Hematopoietic multipotent progenitor cell treated with erythropoietin and hydrocortisone succinate and interleukin-3 and kit ligand, for 8 days (in vitro differentiated cells): ENCODE data around the gene RPIA.
"Not testable (repeated sequence)": the region's sequence is repeated elsewhere in the genome, so short reads cannot be mapped to it uniquely, and the experiment has no call there.

Experiments used
- DNase-seq: peaks from one replicate; pipeline ENCODE4 v3.0.0-alpha.2; 2015

RPIA gene

DNA sequence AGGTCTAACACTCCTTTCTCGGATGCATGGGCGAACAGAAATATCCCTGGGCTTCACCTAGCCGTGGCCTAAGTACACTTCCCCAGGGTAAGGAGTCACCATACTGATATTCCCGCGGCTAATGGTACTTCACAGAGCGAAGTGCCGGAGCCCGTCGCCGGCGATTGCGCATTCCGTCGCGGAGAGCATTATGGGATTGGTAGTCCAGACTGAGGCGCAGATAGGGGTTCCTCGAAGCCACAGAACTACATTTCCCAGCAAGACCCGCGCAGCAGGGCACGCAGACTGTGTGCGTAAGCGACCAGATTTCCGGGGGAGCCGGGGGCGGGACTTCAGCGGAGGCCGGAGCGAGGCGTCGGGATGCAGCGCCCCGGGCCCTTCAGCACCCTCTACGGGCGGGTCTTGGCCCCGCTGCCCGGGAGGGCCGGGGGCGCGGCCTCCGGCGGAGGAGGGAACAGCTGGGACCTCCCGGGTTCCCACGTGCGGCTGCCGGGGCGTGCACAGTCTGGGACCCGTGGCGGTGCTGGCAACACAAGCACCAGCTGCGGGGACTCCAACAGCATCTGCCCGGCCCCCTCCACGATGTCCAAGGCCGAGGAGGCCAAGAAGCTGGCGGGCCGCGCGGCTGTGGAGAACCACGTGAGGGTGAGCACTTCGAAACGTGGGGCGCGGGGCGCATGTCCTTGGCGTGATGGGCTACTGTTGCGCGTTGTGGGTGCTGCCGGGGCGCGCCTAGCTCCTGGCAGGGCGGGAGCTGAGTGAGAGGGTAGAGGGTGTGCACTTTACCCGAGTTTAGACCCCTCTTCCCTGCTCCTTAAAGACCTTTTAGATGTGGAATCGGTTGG, at the start of gene RPIA:
TSS of gene RPIA (plus strand) at position 335 of the 845 bp plus-strand sequence. CDS start at position 361, 26 bp downstream.
- DNase-seq, result peak; percentile 99

DNA sequence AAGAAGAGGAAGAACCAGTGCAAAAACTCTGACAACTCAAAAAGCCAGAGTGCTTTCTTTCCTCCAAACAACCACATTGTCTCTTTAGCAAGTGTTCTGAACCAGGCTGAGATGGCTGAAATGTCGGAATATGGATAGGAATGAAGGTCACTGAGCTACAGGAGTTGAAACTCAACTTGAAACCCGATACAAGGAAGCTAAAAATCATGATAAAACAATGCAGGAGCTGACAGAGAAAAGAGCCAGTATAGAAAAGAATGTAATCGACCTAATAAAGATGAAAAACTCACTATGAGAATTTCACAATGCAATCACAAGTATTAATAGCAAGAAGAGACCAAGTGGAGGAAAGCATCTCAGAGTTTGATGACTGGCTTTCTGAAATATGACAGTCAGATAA, 49.2 kb upstream of the RPIA start:
- DNase-seq, result no peak

DNA sequence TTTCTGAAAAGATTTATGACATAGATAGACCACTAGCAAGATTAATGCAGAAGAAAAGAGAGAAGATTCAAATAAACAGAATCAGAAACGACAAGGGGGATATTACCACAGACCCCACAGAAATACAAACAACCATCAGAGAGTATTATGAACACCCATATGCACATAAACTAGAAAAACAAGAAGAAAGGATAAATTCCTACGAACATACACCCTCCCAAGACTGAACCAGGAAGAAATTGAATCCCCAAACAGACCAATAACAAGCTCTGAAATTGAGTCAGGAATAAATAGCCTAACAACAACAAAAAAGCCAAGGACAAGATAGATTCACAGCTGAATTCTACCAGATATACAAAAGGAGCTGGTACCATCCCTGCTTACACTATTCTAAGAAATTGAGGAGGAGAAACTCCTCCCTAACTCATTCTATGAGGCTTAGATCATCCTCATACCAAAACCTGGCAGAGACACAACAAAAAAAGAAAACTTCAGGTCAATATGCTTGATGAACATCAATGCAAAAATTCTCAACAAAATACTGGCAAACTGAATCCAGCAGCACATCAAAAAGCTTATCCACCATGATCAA, 46.1 kb upstream of the RPIA start:
- DNase-seq, result not testable (repeated sequence)

DNA sequence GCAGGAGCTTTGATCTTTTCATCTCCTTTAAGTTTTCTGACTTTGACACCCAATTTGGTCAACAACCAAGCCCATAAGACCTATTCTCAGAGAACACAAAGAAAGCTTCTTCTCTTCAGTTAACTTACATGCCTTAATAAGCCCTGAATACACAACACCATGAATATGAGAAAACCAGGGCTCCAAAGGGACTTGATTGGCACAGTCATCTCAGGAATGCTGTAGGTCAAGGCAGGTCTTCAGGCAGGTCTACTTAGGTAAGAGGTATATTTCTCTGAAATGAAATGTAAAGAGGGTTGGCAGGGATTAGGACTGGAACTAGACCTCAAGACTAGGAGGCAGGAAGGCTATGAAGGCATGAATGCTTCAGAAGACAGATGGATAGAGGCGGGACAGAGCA, 39.8 kb upstream of the RPIA start:
- DNase-seq, result no peak

DNA sequence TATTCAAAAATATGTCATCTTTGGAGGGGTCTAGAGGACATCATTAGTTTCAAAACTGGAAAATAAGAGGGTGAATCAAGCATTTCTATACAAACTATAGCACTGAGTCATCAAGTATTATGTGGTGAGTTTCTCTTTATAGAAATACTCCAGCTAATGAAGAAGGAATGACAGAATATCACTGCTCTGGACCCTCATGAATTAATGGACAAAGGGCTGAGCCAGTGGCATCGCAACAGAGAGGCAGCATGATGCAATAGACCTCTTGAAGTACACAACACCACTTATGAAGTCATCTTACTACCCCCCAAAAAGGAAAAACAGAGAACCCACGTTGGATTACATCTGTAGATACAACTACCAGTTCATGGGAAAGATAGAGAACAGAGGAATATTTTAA, 36.8 kb upstream of the RPIA start:
- DNase-seq, result no peak

DNA sequence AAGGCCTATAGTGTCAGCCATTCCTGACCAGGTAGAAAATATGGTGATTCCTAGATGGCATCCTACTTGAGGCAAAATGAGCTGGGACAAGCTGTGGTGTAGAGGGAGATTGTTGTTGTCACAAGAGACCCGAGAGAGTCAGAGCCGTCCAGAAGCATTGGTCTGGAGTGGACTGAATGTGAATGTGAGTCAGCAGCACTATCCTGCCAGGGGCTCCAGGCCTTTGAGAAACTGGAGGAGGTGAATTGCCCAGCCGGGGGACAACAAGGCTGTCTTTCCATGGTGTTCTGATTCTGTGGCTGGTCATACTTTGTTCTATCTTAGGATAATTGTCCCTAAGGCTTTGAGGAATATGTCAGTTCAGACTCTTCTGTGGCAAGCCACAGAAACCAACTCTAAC, 34.8 kb upstream of the RPIA start:
- DNase-seq, result no peak

DNA sequence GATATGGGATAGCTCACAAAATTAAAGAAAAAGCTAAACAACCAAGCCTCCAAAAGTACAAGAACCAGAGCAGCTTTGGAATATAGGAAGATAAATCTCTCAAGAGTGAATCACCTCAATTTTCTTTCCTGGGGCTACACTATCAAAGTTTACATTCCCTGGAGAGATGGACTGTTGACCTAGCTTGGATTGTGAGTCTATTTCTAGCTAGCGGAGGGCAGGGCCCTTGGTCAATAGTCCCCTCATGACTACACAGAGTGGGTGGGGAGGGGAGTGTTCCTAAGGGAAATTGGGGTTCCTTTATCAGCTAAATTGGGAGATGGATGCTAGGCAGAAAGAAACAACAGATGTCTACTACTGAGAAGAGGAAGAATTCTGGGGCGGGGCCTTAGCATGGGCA, 34.3 kb upstream of the RPIA start:
- DNase-seq, result no peak

DNA sequence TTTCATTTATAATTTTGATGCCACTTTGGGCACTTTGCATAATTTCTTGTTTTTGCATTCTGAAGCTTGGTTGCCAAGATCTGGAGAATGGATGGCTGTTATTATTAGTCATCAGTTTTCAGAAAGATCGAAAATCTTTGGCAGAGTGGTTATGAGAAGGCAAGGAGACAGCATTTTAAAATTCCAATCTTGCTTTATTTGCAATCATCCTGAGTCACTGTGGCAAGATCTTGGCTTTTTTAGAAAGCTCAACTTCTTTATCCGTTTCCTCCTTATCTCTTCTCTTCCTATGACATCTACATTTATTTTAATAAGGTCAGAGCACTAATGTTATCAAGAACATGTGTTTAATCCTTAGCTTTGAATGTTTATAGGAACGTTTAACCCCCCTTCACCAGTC, 33.1 kb upstream of the RPIA start:
- DNase-seq, result no peak

DNA sequence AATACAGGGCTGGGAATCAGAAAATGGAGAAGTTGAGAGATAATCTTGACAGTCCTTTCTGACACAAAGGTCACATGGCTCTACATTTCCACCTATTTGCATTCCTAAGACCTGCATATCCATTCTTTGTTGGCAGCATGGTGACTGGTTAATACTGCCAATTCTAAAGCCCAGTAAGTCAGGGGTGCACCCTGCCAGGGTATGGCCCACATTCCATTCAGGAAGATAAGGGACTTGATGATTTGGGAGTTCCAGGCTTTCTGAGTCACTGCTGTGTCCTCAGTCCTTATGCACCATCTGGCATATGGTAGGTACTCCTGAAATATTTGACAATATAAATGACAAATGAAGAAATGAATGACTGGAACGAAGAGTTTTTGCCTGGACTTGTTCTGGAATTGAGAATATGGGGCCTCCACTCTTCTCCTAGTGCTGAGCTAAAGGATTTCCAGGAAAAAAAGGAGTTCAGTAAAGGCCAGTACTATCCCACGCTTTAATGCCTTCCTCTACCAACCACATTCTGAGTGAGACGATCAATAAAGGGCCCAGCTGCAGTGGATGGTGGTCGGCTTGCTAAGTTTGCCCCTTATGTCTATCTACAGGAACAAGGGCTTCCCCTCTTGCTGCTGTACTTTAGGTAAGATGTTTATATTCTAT, 32.5 kb upstream of the RPIA start:
- DNase-seq, result no peak

DNA sequence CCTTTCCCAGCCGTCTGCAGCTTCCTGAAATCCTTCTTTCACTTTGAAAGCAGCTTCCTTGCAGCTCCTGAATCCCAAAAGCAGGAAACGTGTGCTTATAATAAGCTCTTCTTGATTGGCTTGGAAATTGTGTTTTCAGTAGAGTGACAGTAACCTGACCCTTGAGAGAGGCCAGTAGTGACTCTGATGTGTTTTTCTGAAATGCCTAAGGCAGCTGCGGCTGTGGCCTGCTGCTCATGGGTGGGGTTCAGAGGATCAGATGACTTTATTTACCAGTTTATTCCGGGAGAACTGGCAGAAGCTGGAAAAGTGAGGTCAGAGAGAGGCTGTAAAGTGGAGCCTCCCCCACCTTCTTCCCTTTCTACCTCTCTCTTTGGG, 31.9 kb upstream of the RPIA start:
- DNase-seq, result no peak

DNA sequence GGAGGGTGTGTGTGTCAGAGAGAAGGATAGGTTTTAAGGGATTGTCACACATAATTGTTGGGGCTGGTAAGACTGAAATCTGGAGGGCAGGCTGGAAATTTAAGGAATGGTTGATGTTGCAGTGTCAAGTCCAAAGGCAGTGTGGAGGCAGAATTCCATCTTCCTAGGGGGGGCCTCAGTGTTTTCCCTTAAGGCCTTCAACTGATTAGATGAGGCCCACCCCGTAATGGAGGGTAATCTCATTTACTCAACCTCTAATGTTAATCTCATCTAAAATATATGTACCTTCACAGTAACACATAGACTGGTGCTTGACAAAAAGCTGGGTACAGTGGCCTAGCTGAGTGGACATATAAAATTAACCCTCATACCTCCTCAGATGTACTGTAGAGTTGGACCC, 30.9 kb upstream of the RPIA start:
- DNase-seq, result no peak

DNA sequence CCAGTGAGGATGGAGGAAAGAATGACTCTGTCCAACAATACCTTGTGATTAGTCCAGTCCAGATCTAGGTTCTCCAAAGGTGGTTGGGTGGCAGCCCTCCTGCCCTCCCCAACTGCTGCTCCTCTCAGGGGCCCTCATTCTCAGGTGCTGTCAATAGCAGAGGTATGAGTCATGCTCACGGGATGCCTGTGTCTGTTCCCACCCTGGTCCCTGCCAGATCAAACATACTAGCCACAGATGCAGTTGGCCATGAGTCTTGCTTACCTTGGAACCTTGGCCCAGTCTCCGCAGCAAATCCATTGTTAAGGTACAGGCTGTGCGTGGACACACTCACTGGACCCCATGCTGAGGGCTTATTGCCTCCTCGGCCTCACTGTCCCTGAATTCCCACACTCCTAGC, 24.9 kb upstream of the RPIA start:
- DNase-seq, result no peak

DNA sequence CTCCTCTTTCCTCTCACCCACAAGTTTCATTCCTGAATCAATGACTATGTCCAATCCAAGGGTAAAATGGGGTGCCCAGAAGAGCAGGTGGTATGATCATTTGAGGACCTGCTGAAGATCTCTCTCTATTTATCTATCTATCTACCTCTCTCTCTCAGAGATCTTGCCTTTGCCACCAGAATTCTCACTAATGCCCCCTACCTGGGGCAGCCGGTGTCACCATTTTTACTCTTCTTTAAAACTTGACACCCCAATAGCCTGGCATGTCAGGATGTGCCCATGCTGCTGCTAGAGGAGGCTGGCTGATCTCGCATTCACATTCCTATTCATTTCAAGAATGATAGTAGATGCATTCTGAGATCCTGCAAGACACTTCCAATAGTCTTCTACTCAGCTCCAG, 24.3 kb upstream of the RPIA start:
- no peak for DNase-seq

DNA sequence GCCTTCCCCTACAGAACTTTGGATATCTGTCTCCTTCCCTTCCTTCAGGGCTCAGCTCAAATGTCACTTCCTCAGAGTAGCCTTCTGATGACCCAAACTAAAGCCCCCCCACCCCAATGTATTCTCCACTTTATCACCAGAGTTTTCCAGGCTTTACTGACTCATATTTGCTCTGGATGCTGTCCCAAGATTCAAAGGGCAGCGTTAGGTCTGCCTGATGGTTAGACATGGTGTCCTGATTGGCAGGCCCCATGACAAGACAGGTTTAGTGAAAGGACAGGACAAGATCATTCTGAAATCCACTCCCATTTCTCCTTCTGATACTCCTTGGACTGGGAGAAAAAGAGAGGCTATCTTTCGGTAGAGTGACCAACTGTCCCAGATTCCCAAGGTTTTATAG, 22.6 kb upstream of the RPIA start:
- no peak for DNase-seq

DNA sequence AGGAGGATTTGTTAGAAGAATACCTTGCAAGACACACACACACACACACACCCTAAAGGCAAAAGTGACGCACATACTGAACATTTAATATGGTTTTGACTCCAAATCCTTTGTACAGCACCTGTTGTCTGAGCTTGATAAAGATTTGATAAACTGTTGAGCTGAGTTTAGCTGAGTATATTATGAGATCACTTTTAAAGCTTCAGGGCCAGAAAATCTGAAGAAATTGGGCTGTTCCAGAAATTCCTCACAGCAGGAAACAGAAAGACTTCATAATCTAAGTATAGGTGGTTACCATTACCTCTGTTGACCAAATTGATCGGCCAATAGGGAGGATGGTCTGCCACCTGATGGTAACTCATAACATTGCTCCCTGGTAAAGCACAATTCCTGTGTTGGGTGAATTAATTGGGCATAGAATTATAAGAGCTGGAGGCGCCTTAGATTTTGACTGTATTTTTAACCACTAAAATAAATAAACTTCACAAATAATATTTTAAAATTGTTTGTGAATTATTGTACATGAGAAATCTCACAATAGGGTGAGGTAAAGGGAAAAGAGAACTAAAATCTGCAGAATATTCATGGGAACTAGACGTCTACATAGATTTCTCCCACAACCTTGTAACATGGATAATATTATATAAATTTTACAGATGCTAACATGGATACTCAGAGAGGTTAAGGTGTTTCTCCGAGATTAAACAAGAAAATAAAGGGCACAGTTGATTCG, 21.8 kb upstream of the RPIA start:
- DNase-seq, result peak; percentile 56

DNA sequence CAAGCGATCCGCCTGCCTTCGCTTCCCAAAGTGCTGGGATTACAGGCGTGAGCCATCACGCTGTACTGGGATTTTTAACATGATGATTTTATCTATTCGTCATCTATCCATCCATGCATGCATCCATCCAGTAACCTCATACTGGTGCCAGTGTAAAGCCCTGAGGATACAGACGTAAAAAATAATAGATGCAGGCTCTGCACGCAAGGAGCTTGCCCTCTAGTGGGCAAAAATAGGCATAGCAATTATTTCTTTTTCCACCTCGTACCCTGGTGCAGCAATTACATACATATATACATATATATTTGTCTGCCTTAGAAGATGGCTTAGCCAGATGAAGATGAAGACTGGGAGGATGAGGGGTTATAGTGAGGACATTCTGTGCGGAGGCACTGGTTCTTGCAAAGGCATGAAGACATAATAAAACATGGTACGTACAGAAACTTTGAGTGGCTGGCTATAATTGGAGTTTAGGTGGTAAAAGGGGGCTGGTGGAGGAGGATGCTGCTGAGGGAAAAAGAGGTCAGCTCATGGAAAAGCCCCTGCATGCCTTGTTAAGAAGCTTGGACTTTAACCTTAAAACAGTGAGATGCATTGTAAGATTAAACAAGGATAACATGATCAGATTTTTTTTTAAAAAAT, 19.6 kb upstream of the RPIA start:
- peak; percentile 58 for DNase-seq

DNA sequence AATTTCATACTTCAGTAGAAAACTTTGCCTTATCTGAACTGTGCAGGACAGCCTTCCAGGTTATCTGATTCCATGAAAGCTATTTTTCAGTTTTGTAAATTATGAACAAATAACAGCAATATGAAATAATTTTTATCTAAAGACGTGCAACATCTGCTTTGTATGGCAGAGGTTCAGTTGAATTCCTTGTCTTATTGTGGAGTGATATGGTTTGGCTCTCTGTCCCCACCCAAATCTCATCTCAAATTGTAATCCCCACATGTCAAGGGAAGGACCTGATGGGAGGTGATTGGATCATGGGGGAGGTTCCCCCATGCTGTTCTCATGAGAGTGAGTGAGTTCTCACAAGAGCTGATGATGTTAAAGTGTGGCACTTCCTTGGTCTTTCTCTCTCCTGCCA, 18.1 kb upstream of the RPIA start:
- DNase-seq, result peak; percentile 73

DNA sequence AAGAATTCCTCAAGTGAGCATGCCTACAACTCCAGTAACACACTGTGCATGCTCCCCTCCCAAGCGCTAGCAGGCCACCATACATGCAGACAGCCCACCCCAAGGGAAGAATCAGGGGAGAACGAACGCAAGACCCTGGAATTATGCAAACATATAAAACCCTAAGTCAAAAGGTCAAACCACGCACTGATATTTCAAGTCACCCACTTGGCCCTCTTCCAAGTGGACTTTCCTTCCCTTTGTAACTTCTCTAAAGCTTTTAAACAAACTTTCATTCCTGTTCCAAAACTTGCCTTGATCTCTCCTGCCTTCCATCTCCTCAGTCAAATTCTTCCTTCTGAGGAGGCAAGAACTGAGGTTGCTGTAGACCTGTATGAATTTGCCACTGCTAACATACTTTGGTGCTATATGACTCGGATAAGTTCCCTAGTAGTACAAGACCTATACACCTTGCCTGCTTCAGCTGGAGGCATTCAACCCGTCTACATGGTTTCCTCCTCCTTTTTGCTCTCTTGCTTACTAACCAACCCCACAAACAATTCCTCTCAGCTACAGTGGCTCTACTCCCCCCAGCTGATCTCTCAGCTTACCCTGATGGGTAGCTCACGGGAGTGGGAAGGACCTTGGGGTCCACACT, 11.1 kb upstream of the RPIA start:
- DNase-seq, result no peak

DNA sequence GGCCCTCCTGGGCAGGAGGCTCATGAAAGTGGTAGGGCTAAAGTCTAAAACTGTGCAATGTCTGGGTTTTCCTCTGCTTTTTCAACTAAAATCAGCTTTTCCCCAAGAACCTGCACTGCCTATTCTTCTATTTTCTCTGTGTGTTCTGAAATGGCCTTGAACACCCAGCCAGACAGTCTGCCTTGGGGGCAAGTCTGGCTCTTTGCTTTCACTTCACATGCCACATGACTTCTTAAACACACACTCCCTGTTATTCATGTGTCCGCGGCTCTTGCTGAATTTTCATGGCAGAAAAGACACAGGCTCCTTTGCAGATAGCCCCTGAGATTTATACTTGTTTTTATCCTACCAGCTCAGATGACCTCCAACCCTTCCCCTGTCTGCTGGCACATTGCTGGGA, 10.6 kb upstream of the RPIA start:
- DNase-seq, result no peak

DNA sequence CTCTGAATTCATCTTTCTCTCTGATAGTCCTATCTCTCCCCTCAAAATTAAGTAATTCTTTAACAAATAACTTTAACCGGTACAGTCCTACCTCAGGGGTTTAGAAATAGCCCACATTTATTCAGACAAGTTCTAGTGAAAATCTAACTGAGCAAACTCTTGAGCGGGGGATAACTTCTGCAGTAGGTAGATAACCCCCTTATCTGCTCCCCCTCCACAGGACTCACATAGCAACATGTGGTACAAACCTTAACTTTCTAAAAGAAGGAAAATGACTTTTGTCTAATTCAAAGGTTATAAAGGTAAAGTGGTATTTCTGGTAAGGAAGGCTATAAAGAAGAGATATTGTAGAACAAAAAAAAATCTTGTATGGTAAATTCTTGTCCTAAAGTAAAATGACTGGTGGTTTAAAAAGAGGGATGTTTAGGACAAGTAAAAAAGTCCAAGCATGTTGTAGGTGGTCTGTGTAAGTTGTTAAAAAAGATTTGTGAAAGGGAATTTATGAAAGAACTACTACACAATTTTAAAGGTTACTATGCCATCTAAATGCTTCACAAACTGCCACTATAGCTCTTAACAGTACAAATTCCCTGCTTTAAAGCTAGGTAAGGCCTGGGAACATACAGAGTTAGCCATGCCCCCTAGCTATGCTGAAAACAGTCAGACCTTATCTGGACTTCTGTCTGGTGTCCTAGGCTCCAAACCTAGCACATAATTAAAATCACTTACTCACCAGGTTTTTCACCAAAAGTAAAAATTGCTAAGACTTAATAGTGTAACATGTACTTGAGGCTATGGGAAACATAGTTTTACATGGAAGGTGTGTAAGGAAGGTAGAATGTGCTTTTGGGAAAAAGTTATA, 8.1 kb upstream of the RPIA start:
- DNase-seq, result no peak

DNA sequence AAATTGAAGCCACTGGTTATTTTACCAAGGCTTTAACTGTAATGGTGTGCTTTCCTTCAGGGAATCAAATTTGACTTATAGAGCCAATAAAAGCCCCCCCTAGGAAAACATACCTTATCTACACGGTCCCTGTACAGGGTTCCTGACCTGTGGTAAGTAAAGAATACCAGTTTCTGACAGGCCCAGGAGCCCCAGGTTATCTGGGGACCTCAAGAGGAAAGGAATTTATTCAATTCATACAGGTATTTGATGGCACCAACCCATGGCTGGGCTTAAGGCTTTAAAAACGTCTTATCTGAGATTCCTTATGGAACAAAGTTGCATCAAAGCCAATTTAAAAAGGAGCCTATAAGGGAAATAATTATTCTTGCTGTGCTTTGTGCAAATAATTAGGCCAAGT, 7.0 kb upstream of the RPIA start:
- no peak for DNase-seq

DNA sequence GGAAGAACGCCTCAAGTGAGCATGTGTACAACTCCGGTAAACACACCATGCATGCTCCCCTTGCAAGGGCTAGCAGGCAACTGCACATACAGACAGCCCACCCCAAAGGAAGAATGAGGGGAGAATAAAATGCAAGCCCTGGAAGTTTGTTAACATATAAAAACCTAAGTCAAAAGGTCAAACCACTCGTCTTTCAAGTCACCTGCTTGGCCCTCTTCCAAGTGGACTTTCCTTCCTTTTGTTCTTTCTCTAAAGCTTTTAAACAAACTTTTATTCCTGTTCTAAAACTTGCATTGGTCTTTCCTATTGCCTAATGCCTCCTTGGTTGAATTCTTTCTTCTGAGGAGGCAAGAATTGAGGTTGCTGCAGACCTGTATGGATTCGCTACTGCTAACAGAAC, 5.2 kb upstream of the RPIA start:
- no peak for DNase-seq
